Measurements from ENCODE around the gene NANP.

Gene NANP

DNA sequence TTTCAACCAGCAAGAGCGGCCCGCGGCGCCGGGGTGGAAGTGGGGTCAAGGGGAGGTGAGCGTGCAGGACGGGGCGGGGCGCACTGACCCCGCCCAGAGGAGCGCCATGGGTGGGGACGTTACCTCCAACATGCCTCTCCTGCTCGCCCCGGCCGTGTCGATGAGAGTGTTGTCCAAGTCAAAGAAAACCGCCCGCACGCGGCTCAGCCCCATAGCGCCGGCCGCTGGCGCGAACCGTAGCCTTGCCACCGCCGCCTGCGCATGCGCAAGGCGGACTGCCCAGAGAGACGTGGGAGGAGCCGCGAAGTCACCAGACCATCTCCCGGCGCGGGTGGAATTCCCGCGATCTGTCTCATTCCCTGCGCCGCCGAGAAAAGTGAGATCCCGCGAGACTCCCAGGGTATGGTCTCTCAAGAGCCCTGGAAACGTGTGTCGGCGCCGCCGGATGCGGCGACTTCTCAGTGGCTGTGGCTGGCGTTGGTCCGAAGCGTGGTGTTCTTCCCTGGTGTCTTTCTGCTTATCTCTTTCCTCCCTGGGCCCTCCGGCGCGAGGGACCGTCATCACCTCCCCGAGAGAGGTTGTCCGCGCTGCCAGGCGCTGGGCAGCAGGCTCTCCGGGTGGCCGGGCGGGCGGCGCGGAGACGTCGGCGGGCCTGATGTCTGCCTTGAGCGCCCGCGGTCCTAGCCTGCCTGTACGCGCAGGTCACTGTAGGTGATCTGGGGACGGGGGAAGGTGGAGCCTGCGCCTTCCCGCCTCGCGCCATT, at the start of gene NANP:
NANP (minus strand) TSS at position 279 of the 764 bp plus-strand sequence; CDS start at position 213, 66 bp downstream.
- no peak within 1 kb of the TSS for H3K4me3 ChIP-seq (IDR thresholded peaks at IDR 0.05; ENCODE audit: insufficient read depth, low read depth, low read length)
- H3K36me3 ChIP-seq (ENCODE audit: insufficient read depth) = no peaks in the 10 kb centered on the region
- peak within 1 kb of the TSS; percentile 74 for H3K4me2 ChIP-seq
- H3K9ac ChIP-seq = peak within 1 kb of the TSS; percentile 96
- H2AFZ ChIP-seq (ENCODE audit: low read depth) = peak within 1 kb of the TSS; percentile 76
- no peaks in the 10 kb centered on the region for H3K79me2 ChIP-seq (ENCODE audit: insufficient read depth, low read depth)
- H3K4me1 ChIP-seq (ENCODE audit: low read depth, poor library complexity, severe bottlenecking) = no peaks in the 10 kb centered on the region
- TF ChIP-seq CTCF (conservative IDR thresholded peaks at IDR 0.05; ENCODE audit: low read depth, low read length) = no peak
- no peaks in the 10 kb centered on the region for H4K20me1 ChIP-seq (ENCODE audit: insufficient read depth)
- no peaks in the 10 kb centered on the region for H3K27me3 ChIP-seq (ENCODE audit: insufficient read depth, low read depth)
- peak within 1 kb of the TSS; percentile 98 for H3K27ac ChIP-seq

DNA sequence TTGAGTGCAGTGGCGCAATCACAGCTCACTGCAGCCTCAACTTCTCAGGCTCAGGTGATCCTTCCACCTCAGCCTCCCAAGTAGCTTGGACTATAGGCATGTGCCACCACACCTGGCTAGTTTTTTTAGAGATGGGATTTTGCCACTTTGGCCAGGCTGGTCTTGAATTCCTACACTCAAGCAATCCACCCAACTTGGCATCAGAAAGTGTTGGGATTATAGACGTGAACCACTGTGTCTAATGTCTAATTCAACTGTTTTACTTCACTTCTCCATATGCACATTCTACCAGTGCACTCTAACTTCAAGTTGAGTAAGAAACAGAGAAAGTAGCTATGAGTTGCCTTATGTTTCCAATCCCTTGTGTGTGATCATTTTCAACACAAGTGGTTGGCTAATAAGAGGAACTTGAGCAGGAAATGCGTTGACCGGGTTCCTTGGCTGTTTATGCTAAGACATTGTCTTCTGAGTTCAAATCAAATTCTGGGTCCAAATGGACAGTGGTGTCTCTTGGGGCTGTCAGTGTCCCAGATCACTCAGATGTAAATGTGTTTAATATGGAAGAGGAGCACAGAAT, 48.9 kb upstream of the NANP start:
- H4K20me1 ChIP-seq (ENCODE audit: insufficient read depth) = no peaks in the 10 kb centered on the region
- H3K79me2 ChIP-seq (ENCODE audit: insufficient read depth, low read depth) = no peaks in the 10 kb centered on the region
- H3K4me3 ChIP-seq (IDR thresholded peaks at IDR 0.05; ENCODE audit: insufficient read depth, low read depth, low read length) = no peak overlapping the region
- H3K9ac ChIP-seq = no peak overlapping the region
- no peak overlapping the region for H3K27ac ChIP-seq
- TF ChIP-seq CTCF (conservative IDR thresholded peaks at IDR 0.05; ENCODE audit: low read depth, low read length) = no peak
- H3K36me3 ChIP-seq (ENCODE audit: insufficient read depth) = no peaks in the 10 kb centered on the region
- H3K27me3 ChIP-seq (ENCODE audit: insufficient read depth, low read depth) = no peaks in the 10 kb centered on the region
- no peaks in the 10 kb centered on the region for H3K4me1 ChIP-seq (ENCODE audit: low read depth, poor library complexity, severe bottlenecking)
- no peak overlapping the region for H2AFZ ChIP-seq (ENCODE audit: low read depth)
- no peak overlapping the region for H3K4me2 ChIP-seq

DNA sequence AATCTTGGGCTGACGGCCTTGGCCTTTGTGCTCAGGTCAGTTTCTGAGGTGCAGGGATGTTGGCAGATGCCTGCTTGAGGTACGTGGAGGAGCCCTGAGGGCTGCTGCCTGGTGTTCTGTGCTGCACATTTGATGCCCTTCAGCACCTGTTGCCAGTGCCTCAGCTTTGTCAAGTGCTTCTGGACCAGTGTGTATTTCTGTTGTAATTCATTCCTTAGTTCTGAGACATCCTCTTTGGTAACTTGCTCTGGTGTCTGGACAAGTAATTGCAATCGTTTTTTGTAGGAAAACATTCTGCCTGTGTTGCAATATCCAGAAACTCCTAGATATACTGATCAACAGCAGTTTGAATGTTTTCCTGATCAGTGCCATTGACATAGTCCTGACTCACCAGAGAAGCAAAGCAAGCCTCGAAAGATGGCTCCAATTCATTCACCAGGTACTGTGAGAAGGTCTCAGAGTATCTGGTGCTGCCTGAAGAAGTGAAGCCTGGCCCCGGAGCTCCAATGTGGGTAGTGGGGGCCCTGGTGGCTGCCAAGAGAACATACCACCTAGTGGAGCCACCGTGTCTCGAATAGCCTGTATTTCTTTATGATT, 46.1 kb upstream of the NANP start:
- Histone ChIP-seq H4K20me1 (ENCODE audit: insufficient read depth) (no peaks in the 10 kb centered on the region), H3K79me2 (ENCODE audit: insufficient read depth, low read depth) (no peaks in the 10 kb centered on the region), H3K4me2 (no peak overlapping the region), H3K27ac (no peak overlapping the region), H2AFZ (ENCODE audit: low read depth) (no peak overlapping the region), H3K27me3 (ENCODE audit: insufficient read depth, low read depth) (no peaks in the 10 kb centered on the region), H3K36me3 (ENCODE audit: insufficient read depth) (no peaks in the 10 kb centered on the region), H3K4me1 (ENCODE audit: low read depth, poor library complexity, severe bottlenecking) (no peaks in the 10 kb centered on the region), H3K4me3 (IDR thresholded peaks at IDR 0.05; ENCODE audit: insufficient read depth, low read depth, low read length) (no peak overlapping the region), H3K9ac (no peak overlapping the region)
- no peak for TF ChIP-seq CTCF (conservative IDR thresholded peaks at IDR 0.05; ENCODE audit: low read depth, low read length)

- Histone ChIP-seq H3K4me2 (no peak overlapping the region), H3K4me3 (IDR thresholded peaks at IDR 0.05; ENCODE audit: insufficient read depth, low read depth, low read length) (no peak overlapping the region), H3K9ac (no peak overlapping the region), H3K27ac (no peak overlapping the region), H3K36me3 (ENCODE audit: insufficient read depth) (no peaks in the 10 kb centered on the region), H2AFZ (ENCODE audit: low read depth) (no peak overlapping the region), H3K27me3 (ENCODE audit: insufficient read depth, low read depth) (no peaks in the 10 kb centered on the region), H3K4me1 (ENCODE audit: low read depth, poor library complexity, severe bottlenecking) (no peaks in the 10 kb centered on the region), H3K79me2 (ENCODE audit: insufficient read depth, low read depth) (no peaks in the 10 kb centered on the region), H4K20me1 (ENCODE audit: insufficient read depth) (no peaks in the 10 kb centered on the region)
- TF ChIP-seq CTCF (conservative IDR thresholded peaks at IDR 0.05; ENCODE audit: low read depth, low read length) = no peak
Measured at GRCh38 chr20:25668446-25668845, 44.6 kb upstream of the NANP start.
